ENCODE measurements around the gene LRFN5.
A peak's percentile ranks its signal among the peaks of the same experiment; 100 is the strongest.

The LRFN5 gene

GRCh38 chr14:41799817-41800216 is 193.1 kb downstream of the LRFN5 start:
- no peak overlapping the region for H3K4me3 ChIP-seq (ENCODE audit: control insufficient read depth, low read depth, low read length)
- TF ChIP-seq, protein P1, sequence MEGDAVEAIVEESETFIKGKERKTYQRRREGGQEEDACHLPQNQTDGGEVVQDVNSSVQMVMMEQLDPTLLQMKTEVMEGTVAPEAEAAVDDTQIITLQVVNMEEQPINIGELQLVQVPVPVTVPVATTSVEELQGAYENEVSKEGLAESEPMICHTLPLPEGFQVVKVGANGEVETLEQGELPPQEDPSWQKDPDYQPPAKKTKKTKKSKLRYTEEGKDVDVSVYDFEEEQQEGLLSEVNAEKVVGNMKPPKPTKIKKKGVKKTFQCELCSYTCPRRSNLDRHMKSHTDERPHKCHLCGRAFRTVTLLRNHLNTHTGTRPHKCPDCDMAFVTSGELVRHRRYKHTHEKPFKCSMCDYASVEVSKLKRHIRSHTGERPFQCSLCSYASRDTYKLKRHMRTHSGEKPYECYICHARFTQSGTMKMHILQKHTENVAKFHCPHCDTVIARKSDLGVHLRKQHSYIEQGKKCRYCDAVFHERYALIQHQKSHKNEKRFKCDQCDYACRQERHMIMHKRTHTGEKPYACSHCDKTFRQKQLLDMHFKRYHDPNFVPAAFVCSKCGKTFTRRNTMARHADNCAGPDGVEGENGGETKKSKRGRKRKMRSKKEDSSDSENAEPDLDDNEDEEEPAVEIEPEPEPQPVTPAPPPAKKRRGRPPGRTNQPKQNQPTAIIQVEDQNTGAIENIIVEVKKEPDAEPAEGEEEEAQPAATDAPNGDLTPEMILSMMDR (conservative IDR thresholded peaks at IDR 0.05; ENCODE audit: control insufficient read depth, insufficient read depth, low read depth, low read length): no peak
- no peak for DNase-seq (ENCODE audit: low read depth)

GRCh38 chr14:41805633-41806032 is 199.0 kb downstream of the LRFN5 start:
- TF ChIP-seq, protein P1 (conservative IDR thresholded peaks at IDR 0.05; ENCODE audit: control insufficient read depth, insufficient read depth, low read depth, low read length): no peak
- peak; percentile 4 for DNase-seq (ENCODE audit: low read depth)
- H3K4me3 ChIP-seq (ENCODE audit: control insufficient read depth, low read depth, low read length): no peak overlapping the region

DNA sequence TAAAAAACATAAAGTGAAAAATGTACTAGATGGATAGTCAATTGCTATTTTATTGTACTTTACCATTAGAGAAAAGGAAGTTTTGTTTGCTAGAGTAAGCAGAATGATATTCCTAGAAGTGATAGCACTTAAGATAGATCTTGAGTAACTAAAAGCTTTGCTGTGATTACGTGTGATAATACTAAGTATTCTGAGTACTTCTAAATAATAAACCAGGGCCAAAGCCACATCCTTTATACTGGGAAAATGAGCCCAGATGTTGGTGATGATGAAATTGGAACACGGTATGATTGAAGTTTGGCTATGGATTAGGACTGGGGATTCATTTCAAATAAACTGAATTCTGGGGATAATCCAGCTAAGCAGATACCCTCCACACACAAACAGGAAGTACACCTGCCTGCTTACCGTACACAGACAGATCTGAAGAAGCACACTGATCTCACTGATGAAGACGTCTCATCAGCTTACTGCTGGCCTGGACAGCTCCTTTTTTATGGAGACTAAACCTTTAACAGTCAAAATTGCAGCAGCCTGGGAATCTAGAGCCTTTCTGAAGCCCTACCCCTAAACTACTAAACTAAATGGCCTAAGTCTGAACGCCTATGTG is 199.8 kb downstream of the LRFN5 start:
- TF ChIP-seq, protein P1 (conservative IDR thresholded peaks at IDR 0.05; ENCODE audit: control insufficient read depth, insufficient read depth, low read depth, low read length): no peak
- DNase-seq (ENCODE audit: low read depth): peak; percentile 28

GRCh38 chr14:41810362-41810761 is 203.7 kb downstream of the LRFN5 start:
- no peak overlapping the region for H3K4me3 ChIP-seq (ENCODE audit: control insufficient read depth, low read depth, low read length)
- TF ChIP-seq, protein P1 (conservative IDR thresholded peaks at IDR 0.05; ENCODE audit: control insufficient read depth, insufficient read depth, low read depth, low read length): no peak
- DNase-seq (ENCODE audit: low read depth): no peak

More for the DNA sequence above, 199.8 kb downstream of the LRFN5 start:
- H3K4me3 ChIP-seq (ENCODE audit: control insufficient read depth, low read depth, low read length): no peak overlapping the region

GRCh38 chr14:41817626-41818025 is 210.9 kb downstream of the LRFN5 start:
- peak; percentile 3 for DNase-seq (ENCODE audit: low read depth)
- TF ChIP-seq, protein P1 (conservative IDR thresholded peaks at IDR 0.05; ENCODE audit: control insufficient read depth, insufficient read depth, low read depth, low read length): no peak
- H3K4me3 ChIP-seq (ENCODE audit: control insufficient read depth, low read depth, low read length): no peak overlapping the region

DNA sequence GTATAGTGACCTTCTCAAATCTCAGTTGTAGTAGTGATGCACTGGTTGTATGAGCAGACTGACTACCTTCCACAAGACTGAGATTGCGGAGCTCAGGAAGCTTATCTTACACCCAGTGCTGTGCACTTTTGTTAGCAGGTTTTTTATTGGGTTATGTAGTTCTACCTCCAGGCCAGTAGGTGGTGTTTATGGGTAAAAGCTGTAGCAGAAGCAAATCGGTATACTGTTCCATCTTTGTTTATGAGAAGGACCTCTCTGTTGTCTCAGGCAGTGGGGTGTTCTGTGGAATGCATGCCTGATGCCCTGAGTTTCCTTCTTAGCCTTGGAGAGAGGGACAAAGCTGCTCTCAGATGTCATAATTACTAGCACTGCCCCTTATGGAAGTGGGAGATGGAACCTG is 217.8 kb downstream of the LRFN5 start:
- TF ChIP-seq, protein P1 (conservative IDR thresholded peaks at IDR 0.05; ENCODE audit: control insufficient read depth, insufficient read depth, low read depth, low read length): peak; percentile 14
- DNase-seq (ENCODE audit: low read depth): no peak
- H3K4me3 ChIP-seq (ENCODE audit: control insufficient read depth, low read depth, low read length): no peak overlapping the region

DNA sequence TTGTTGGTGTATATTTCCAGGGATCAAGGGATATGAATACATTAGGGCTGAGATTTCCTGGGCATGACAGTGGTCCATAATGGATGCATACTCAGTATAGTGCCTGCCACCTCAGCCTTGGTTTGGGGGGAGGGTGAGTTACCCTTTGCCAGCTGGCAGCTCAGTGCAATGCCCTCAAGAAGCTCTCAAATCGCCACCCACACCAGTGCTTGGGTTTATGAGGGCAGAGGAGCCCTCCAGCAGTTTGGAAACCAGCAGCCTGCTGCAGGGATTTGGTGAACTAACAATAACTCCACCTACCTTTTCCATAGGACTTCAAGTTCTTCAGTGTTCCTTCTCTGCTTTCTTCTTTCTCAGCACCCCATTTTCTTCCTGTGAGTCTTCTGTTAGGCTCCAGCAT is 218.9 kb downstream of the LRFN5 start:
- no peak for DNase-seq (ENCODE audit: low read depth)
- TF ChIP-seq, protein P1 (conservative IDR thresholded peaks at IDR 0.05; ENCODE audit: control insufficient read depth, insufficient read depth, low read depth, low read length): no peak
- no peak overlapping the region for H3K4me3 ChIP-seq (ENCODE audit: control insufficient read depth, low read depth, low read length)

Measured in fibroblast of mammary gland (primary cell).